Astrocyte (in vitro differentiated cells and primary cell): ENCODE results near the gene LCMT1. TPM values are rescaled to one million over a fixed set of nuclear protein-coding genes. Genes with fewer than 3 reads are reported as not detected.

Source experiments
- DNase-seq: peaks from one replicate; pipeline ENCODE4 v3.0.0-alpha.2; 2010; ENCODE audit warnings: low read depth
- FAIRE-seq: peaks from 2 replicates; lab custom pipeline; 2011; peaks lifted over from hg19 to GRCh38; lab: Jason Lieb, UNC
- H2AFZ ChIP-seq: 2 replicates; pipeline ENCODE4 v1.6.0; 2012; ENCODE audit warnings: low read depth, low read length, inconsistent platforms
- H3K27ac ChIP-seq: 2 replicates; pipeline ENCODE4 v1.5.1; 2011; ENCODE audit warnings: low read depth, low read length, inconsistent platforms
- H3K27me3 ChIP-seq: 2 replicates; pipeline ENCODE4 v1.6.0; 2011; ENCODE audit warnings: low read length, inconsistent platforms; ENCODE audit not compliant: insufficient read depth
- H3K36me3 ChIP-seq: 2 replicates; pipeline ENCODE4 v1.5.1; 2011; ENCODE audit warnings: low read length, inconsistent platforms; ENCODE audit not compliant: insufficient read depth
- H3K4me1 ChIP-seq: 2 replicates; pipeline ENCODE4 v1.5.1; 2011; ENCODE audit warnings: low read length, inconsistent platforms; ENCODE audit not compliant: insufficient read depth
- H3K4me2 ChIP-seq: 2 replicates; pipeline ENCODE4 v1.6.0; 2012; ENCODE audit warnings: low read length, inconsistent platforms
- H3K4me3 ChIP-seq: 2 replicates; pipeline ENCODE4 v1.5.1; 2011; ENCODE audit warnings: low read depth, mild to moderate bottlenecking, low read length, inconsistent platforms; ENCODE audit not compliant: insufficient read depth
- H3K79me2 ChIP-seq: 2 replicates; pipeline ENCODE4 v1.6.0; 2012; ENCODE audit warnings: mild to moderate bottlenecking, low read length, inconsistent platforms; ENCODE audit not compliant: insufficient read depth
- H3K9ac ChIP-seq: 2 replicates; pipeline ENCODE4 v1.6.0; 2012; ENCODE audit warnings: mild to moderate bottlenecking, low read length, inconsistent platforms
- H3K9me3 ChIP-seq: 2 replicates; pipeline ENCODE4 v1.5.1; 2012; ENCODE audit warnings: low read depth, mild to moderate bottlenecking, low read length, inconsistent platforms; ENCODE audit not compliant: insufficient read depth
- H4K20me1 ChIP-seq: 2 replicates; pipeline ENCODE4 v1.6.0; 2012; ENCODE audit warnings: low read length, inconsistent platforms; ENCODE audit not compliant: insufficient read depth
- H3K27ac Mint-ChIP-seq: one replicate; pipeline ENCODE4 v1.8.0; 2021; ENCODE audit warnings: mild to moderate bottlenecking, mixed read lengths; ENCODE audit not compliant: unreplicated experiment
- H3K27me3 Mint-ChIP-seq: one replicate; pipeline ENCODE4 v1.8.0; 2021; ENCODE audit warnings: low read depth, mixed read lengths; ENCODE audit not compliant: unreplicated experiment
- H3K36me3 Mint-ChIP-seq: one replicate; pipeline ENCODE4 v1.8.0; 2021; ENCODE audit warnings: low read depth, mixed read lengths; ENCODE audit not compliant: unreplicated experiment
- H3K4me1 Mint-ChIP-seq: one replicate; pipeline ENCODE4 v1.8.0; 2021; ENCODE audit warnings: low read depth, mixed read lengths; ENCODE audit not compliant: unreplicated experiment
- H3K4me3 Mint-ChIP-seq: one replicate; pipeline ENCODE4 v1.8.0; 2021; ENCODE audit warnings: mild to moderate bottlenecking, moderate library complexity, mixed read lengths; ENCODE audit not compliant: unreplicated experiment
- H3K9me3 Mint-ChIP-seq: one replicate; pipeline ENCODE4 v1.8.0; 2021; ENCODE audit warnings: mild to moderate bottlenecking, mixed read lengths; ENCODE audit not compliant: unreplicated experiment
- EZH2 ChIP-seq: IDR thresholded peaks from 2 replicates; pipeline ENCODE4 v1.6.1; 2012; ENCODE audit warnings: mild to moderate bottlenecking, low read length, inconsistent platforms; ENCODE audit not compliant: insufficient read depth
- total RNA-seq: library from RNA; stranded (reverse); gene quantifications from 2 replicates; pipeline ENCODE4 v1.2.1, GENCODE V29; 2021
- TF ChIP-seq, protein P1 (sequence below): IDR thresholded peaks from 2 replicates; pipeline ENCODE4 v1.5.1; 2011; ENCODE audit warnings: low read depth, mild to moderate bottlenecking, inconsistent platforms, low read length, moderate library complexity; ENCODE audit not compliant: insufficient read depth

Gene LCMT1
- total RNA-seq, 1 donor from 2014 or later, result 46.9 TPM

DNA sequence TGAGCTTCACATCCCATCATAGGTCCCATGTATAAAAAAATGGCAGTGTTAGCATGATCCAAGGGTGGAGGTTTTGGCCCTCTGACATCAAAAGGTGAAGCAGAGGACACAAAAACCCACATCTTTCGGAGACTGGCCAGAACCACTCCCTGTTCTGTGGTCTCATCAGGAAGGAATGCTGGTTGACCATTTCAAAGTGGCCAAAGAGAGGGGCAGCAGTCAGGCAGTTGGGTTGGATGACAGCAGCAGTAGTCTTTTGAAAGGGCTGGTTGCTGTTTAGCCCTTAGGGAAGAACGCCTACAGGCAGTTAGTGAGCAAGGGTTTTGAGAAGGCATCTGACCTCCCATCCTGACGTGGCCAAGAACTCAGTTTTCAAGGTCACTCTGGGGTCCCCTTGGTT is 40.5 kb downstream of the LCMT1 start:
- Histone ChIP-seq H4K20me1 (no peaks in the 10 kb centered on the region), H3K27ac (no peak overlapping the region), H2AFZ (no peak overlapping the region), H3K4me2 (peak overlapping the region; percentile 26), H3K27me3 (no peaks in the 10 kb centered on the region), H3K79me2 (no peaks in the 10 kb centered on the region), H3K9me3 (no peaks in the 10 kb centered on the region), H3K4me3 (no peak overlapping the region), H3K4me1 (peaks cover 17% of the 10 kb centered on the region), H3K36me3 (peaks cover 4% of the 10 kb centered on the region), H3K9ac (no peak overlapping the region)
- Mint-ChIP-seq H3K27ac (peak overlapping the region; percentile 4), H3K4me1 (peaks cover 10% of the 10 kb centered on the region), H3K27me3 (peaks cover 7% of the 10 kb centered on the region), H3K9me3 (no peaks in the 10 kb centered on the region), H3K4me3 (no peak overlapping the region), H3K36me3 (peaks cover 16% of the 10 kb centered on the region)
- peak; percentile 94 for DNase-seq
- no peak for TF ChIP-seq EZH2
- TF ChIP-seq, protein P1, sequence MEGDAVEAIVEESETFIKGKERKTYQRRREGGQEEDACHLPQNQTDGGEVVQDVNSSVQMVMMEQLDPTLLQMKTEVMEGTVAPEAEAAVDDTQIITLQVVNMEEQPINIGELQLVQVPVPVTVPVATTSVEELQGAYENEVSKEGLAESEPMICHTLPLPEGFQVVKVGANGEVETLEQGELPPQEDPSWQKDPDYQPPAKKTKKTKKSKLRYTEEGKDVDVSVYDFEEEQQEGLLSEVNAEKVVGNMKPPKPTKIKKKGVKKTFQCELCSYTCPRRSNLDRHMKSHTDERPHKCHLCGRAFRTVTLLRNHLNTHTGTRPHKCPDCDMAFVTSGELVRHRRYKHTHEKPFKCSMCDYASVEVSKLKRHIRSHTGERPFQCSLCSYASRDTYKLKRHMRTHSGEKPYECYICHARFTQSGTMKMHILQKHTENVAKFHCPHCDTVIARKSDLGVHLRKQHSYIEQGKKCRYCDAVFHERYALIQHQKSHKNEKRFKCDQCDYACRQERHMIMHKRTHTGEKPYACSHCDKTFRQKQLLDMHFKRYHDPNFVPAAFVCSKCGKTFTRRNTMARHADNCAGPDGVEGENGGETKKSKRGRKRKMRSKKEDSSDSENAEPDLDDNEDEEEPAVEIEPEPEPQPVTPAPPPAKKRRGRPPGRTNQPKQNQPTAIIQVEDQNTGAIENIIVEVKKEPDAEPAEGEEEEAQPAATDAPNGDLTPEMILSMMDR, result no peak
- FAIRE-seq, result no peak

DNA sequence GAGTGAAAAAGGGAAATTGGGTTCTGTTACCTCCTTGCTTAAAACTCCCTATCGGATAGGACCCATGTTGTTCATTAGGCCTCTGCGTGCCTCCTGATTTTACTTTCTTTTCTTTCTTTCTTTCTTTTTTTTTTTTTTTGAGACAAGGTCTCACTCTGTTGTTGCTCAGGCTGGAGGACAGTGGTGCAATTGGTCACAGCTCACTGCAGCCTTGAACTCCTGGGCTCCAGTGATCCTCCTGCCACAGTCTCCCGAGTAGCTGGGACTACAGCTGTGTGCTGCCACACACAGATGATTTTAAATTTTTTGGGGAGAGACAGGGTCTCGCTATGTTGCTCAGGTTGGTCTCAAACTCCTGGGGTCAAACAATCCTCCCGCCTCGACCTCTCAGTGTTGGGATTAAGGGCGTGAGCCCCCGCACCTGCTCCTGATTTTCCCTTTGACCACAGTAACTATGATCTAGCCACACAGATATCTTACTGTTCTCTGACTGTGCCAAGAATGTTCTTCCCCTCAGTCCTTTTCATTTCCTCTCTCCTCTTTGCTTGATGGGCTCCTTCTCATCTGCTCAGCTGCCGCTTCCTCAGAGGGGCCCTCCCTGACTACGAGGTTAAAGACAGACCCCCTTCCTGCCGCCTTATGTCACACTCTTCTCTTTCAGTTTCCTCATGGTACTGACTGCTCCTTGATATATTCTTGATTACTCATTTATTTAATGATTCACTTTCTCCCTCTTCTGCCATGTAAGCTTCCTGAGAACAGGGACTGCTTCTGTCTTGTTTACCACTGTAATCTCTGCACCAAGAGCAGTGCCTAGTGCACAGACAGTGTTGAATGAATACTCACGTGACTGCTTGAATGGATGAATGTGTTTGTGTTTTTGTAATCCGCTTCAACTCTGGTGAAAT is 44.3 kb downstream of the LCMT1 start:
- Histone ChIP-seq H3K79me2 (no peaks in the 10 kb centered on the region), H4K20me1 (no peaks in the 10 kb centered on the region), H2AFZ (no peak overlapping the region), H3K4me3 (no peak overlapping the region), H3K9me3 (no peaks in the 10 kb centered on the region), H3K9ac (peak overlapping the region; percentile 4), H3K4me1 (peaks cover 17% of the 10 kb centered on the region), H3K27me3 (no peaks in the 10 kb centered on the region), H3K4me2 (peak overlapping the region; percentile 41), H3K36me3 (peaks cover 4% of the 10 kb centered on the region), H3K27ac (peak overlapping the region; percentile 31)
- H3K27me3 Mint-ChIP-seq, result no peaks in the 10 kb centered on the region
- no peak overlapping the region for H3K27ac Mint-ChIP-seq
- H3K4me1 Mint-ChIP-seq, result peaks cover 10% of the 10 kb centered on the region
- FAIRE-seq, result no peak
- no peaks in the 10 kb centered on the region for H3K9me3 Mint-ChIP-seq
- DNase-seq, result peak; percentile 65
- no peak overlapping the region for H3K4me3 Mint-ChIP-seq
- peaks cover 10% of the 10 kb centered on the region for H3K36me3 Mint-ChIP-seq
- TF ChIP-seq EZH2, result no peak
- TF ChIP-seq, protein P1, result no peak

DNA sequence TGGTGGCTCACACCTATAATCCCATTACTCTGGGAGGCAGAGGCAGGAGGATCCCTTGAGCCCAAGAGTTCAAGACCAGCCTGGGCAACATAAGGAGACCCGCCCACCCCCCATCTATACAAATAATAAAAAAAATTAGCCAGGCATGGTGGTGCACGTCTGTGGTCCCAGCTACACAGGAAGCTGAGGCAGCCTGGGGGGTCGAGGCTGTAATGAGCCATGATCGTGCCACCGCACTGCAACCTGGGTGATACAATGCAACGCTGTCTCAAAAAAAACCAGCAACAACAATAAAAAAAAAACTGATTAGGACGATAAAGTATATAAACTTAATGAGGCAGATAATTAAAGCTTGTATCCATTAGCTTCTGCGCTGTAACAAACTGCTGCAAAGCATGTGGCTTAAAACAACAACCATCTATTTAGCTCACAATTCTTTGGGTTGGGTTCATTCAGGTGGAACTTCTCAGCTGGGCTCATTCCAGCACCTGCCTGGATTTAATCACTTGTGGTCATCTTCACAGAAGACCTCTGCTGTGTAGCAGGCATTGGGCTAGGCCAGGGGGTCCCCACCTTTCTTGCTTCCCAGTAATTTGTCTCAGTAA is 45.8 kb downstream of the LCMT1 start:
- peaks cover 9% of the 10 kb centered on the region for H3K36me3 ChIP-seq

More for the DNA sequence above, 45.8 kb downstream of the LCMT1 start:
- Histone ChIP-seq H3K9ac (no peak overlapping the region), H3K9me3 (no peaks in the 10 kb centered on the region), H3K27ac (no peak overlapping the region), H3K4me1 (peaks cover 7% of the 10 kb centered on the region), H3K4me3 (no peak overlapping the region), H3K4me2 (no peak overlapping the region), H4K20me1 (no peaks in the 10 kb centered on the region), H2AFZ (no peak overlapping the region), H3K27me3 (no peaks in the 10 kb centered on the region), H3K79me2 (no peaks in the 10 kb centered on the region)
- DNase-seq (peak; percentile 17), FAIRE-seq (no peak)
- Mint-ChIP-seq H3K27ac (no peak overlapping the region), H3K4me3 (no peak overlapping the region), H3K9me3 (no peaks in the 10 kb centered on the region), H3K27me3 (no peaks in the 10 kb centered on the region), H3K4me1 (peaks cover 7% of the 10 kb centered on the region), H3K36me3 (peaks cover 17% of the 10 kb centered on the region)
- TF ChIP-seq, protein P1, result no peak
- TF ChIP-seq EZH2, result no peak
